ENCODE data around the gene GMCL2.
A peak's percentile ranks its signal among the peaks of the same experiment; 100 is the strongest.

- peak in 1 of 2 donors; percentile 59 for TF ChIP-seq POLR2A (IDR thresholded peaks at IDR 0.05)
- no peak for TF ChIP-seq CTCF (IDR thresholded peaks at IDR 0.05)
Observed at GRCh38 chr5:178153530-178154340, 33.4 kb downstream of the GMCL2 start, which contains the start of gene NHP2.
